Prostate gland (tissue), 2 donors: ENCODE measurements around the gene FOXR1. TPM values are rescaled to one million over a fixed set of nuclear protein-coding genes. Genes with fewer than 3 reads are reported as not detected.

Source experiments
- DNase-seq: peaks from one replicate; pipeline ENCODE4 v3.0.0-alpha.2; 2019; ENCODE audit warnings: low spot score
- H3K27ac ChIP-seq, 2 donors: fragments of 200-600 bp; sonication (generic); 2 replicates each; pipeline ENCODE4 v1.5.1; 2017 to 2019
- H3K27me3 ChIP-seq: fragments of 200-600 bp; sonication (generic); replicated peaks from 2 replicates; pipeline ENCODE4 v1.5.1; 2019; ENCODE audit not compliant: insufficient read depth
- H3K36me3 ChIP-seq, 2 donors: fragments of 200-600 bp; sonication (generic); 1 replicate in 1 of 2; 2 replicates in 1 of 2; pipeline versions ENCODE4 v1.5.1 to v1.8.1; 2017 to 2019
- H3K4me1 ChIP-seq: fragments of 200-600 bp; sonication (generic); replicated peaks from 2 replicates; pipeline ENCODE4 v1.5.1; 2019
- H3K4me3 ChIP-seq, 2 donors: fragments of 200-600 bp; sonication (generic); 2 replicates each; pipeline ENCODE4 v1.5.1; 2017 to 2019
- H3K9me3 ChIP-seq: fragments of 200-600 bp; sonication (generic); 2 replicates; pipeline ENCODE4 v1.5.1; 2017
- POLR2A ChIP-seq: fragments of 450-650 bp; IDR thresholded peaks from one replicate; pipeline ENCODE4 v1.6.1; 2016; ENCODE audit warnings: antibody characterized with exemption, mild to moderate bottlenecking
- POLR2AphosphoS5 ChIP-seq: sonication (generic); formaldehyde crosslinking; IDR thresholded peaks from one replicate; pipeline ENCODE4 v1.6.1; 2017; ENCODE audit warnings: antibody characterized with exemption
- WGBS: methylation state at CpG from one replicate; pipeline ENCODE4 v1.1.5; 2018; 5-methylcytosine and 5-hydroxymethylcytosine counted together
- intact Hi-C: fragments of 100-400 bp; cut with DNase I; formaldehyde crosslinking; loops from one replicate; pipeline ENCODE4 v1.14.2; 2022
- total RNA-seq, 2 donors: library from RNA; depleted of rRNA; stranded (reverse); fragments of >200 nt; gene quantifications; one replicate each; pipeline ENCODE4 v1.1.0, GENCODE V29; 2016
- TF ChIP-seq, protein P1 (sequence below), 4 experiments: fragments of 200-600 bp in 2 of 4; fragments of 450-650 bp in 2 of 4; sonication (generic) in 2 of 4; IDR thresholded peaks; 1 replicate in 3 of 4; 2 replicates in 1 of 4; pipeline ENCODE4 v1.5.1; 2016 to 2019; ENCODE audit warnings: antibody characterized with exemption in 4 of 4, mild to moderate bottlenecking in 2 of 4, moderate library complexity in 2 of 4

Gene FOXR1
- total RNA-seq, 2 donors from 2014 or later, result 1.8 TPM; not detected in 1

DNA sequence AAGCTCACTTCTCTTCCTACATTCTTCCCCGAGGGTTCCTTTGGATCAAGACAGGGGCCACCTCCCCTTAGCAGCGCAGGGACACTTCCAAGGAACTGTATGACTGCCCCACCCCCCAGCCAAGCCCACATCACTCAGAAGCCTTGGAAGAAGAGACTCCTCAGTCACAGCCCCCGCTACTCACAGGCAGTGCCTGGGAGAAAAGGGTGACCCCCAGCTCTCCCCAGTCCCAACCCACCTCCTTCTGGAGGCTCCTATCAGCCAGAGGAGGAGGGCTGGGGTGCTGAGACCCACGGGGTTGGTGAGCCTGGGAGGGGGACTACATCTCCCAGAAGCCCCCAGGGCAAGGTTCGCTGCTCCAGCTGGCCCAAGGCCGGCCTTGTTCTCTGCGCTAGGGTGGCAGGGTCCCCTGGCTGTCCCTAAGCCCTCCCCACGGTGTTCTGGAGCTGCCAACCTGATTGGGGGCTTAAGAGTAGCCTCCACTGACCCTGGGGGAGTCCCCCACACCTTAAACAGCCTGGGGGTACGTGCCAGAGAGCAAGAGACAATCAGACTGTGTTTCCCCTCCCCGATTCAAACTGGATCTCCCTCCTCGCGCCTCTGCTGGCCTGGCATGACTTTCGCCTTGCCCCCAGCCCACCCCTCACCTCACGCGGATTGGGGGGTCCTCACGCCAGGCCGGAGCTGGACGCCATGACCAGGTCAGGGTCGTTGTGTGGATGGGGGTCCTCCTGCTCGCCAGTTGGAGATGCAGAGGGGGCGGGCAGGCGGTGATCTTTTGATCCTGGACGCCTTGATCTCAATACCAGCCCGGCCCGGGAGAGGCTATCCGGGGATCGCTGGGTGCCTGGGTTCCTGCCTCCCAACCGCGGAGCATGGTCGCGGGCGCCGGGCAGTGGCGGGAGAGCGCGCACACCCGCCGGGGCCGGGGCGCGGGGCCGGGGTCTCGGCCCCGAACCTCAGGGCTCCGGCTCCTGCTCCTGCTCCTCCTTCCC lies 46.7 kb upstream of the FOXR1 start:
- H3K36me3 ChIP-seq, result no peaks in the 10 kb centered on the region
- peak overlapping the region; percentile 97 for H3K4me3 ChIP-seq
- WGBS, result under 1% methylated on average over 45 of the region's 45 CpGs
- intact Hi-C loops, result loop anchor here (1.0 kb wide), 1 partner anchor 15 kb away; no protein-coding TSS in a partner anchor
- H3K4me1 ChIP-seq, result peaks cover 40% of the 10 kb centered on the region
- DNase-seq, result no peak
- no peaks in the 10 kb centered on the region for H3K27me3 ChIP-seq
- TF ChIP-seq, protein P1, sequence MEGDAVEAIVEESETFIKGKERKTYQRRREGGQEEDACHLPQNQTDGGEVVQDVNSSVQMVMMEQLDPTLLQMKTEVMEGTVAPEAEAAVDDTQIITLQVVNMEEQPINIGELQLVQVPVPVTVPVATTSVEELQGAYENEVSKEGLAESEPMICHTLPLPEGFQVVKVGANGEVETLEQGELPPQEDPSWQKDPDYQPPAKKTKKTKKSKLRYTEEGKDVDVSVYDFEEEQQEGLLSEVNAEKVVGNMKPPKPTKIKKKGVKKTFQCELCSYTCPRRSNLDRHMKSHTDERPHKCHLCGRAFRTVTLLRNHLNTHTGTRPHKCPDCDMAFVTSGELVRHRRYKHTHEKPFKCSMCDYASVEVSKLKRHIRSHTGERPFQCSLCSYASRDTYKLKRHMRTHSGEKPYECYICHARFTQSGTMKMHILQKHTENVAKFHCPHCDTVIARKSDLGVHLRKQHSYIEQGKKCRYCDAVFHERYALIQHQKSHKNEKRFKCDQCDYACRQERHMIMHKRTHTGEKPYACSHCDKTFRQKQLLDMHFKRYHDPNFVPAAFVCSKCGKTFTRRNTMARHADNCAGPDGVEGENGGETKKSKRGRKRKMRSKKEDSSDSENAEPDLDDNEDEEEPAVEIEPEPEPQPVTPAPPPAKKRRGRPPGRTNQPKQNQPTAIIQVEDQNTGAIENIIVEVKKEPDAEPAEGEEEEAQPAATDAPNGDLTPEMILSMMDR (IDR thresholded peaks at IDR 0.05), result no peak
- TF ChIP-seq POLR2AphosphoS5 (peak; percentile 37), POLR2A (peak; percentile 50)
- no peaks in the 10 kb centered on the region for H3K9me3 ChIP-seq
- peak overlapping the region; percentile 92 to 97 for H3K27ac ChIP-seq

DNA sequence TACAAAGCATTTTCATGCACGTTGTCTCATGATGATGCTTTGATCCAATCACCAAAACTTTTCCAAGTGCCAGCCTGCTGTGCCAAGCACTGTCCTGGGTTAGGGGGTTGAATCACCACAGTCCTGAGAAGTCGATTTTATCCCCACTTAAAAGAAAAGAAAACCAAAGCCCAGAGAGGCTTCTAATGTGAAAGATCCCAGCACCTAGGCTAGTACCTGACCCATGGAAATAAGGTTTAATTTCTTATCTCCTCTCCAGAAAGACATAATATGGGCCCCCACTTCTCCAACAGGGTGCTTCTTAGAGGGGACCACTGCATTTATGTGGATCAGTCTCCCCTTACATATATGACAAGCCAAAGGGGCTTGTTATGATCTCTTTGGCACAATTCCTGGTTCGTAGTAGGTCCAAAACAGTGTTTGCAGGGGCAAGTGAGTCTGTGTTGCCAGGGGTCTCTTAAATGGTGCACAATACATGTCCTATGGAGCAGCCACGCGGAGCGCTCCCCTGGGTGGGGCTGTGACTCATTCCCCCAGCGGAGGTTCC lies 43.9 kb upstream of the FOXR1 start:
- Histone ChIP-seq H3K4me1 (peaks cover 19% of the 10 kb centered on the region), H3K27ac (peak overlapping the region; percentile 100), H3K27me3 (no peaks in the 10 kb centered on the region), H3K4me3 (no peak overlapping the region), H3K9me3 (no peaks in the 10 kb centered on the region), H3K36me3 (no peaks in the 10 kb centered on the region)
- DNase-seq, result no peak
- TF ChIP-seq, protein P1 (IDR thresholded peaks at IDR 0.05), result no peak
- no peak for TF ChIP-seq POLR2A
- no peak for TF ChIP-seq POLR2AphosphoS5
- WGBS, result 4% methylated on average over 7 of the region's 7 CpGs
- intact Hi-C loops, result no loop called here

DNA sequence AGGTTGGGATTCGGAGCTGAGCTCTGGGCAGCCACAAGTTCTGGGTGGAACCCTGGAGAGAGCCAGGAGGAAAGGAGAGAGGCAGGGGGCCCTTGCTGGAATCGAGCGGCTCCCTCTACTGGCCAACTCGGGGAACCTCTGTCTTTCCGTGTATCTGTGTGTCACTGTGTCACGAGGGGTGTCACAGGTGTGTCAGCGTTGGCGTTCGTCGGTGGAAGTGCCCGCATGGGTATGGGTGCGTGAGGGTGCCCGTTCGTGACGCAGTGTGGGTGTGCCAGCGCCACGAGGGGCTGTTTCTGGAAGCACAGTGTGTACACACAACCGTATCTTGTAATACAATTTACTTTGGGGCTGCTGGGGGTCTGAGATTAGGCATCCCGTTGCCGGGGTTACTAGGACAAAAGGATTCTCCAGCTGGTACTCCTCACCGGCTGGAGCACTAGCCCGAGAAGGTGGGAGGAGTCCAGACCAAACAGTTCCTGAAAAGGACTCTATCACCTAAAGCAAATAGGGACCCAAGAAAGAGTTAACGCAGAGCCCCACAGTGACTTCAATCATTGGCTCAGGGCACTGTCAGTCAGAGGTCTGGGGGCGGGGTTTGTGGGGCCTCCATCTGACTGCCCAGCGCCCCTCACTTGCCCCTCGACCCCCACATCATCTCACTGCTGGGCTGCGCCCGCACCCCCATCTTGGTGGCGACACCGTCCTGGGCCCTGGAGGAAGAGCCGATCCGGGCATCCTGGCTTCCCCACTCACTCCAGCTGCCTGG lies 43.3 kb upstream of the FOXR1 start:
- H3K9me3 ChIP-seq, result no peaks in the 10 kb centered on the region
- H3K27me3 ChIP-seq, result no peaks in the 10 kb centered on the region
- WGBS, result under 1% methylated on average over 31 of the region's 32 CpGs
- H3K36me3 ChIP-seq, result no peaks in the 10 kb centered on the region
- H3K4me1 ChIP-seq, result peaks cover 14% of the 10 kb centered on the region
- peak overlapping the region; percentile 67 to 77 for H3K4me3 ChIP-seq
- intact Hi-C loops, result no loop called here
- TF ChIP-seq POLR2A (peak; percentile 58), POLR2AphosphoS5 (peak; percentile 92)
- TF ChIP-seq, protein P1 (IDR thresholded peaks at IDR 0.05), result peak; percentile 95 to 100 (median 98)
- peak; percentile 96 for DNase-seq
- peak overlapping the region; percentile 100 for H3K27ac ChIP-seq

DNA sequence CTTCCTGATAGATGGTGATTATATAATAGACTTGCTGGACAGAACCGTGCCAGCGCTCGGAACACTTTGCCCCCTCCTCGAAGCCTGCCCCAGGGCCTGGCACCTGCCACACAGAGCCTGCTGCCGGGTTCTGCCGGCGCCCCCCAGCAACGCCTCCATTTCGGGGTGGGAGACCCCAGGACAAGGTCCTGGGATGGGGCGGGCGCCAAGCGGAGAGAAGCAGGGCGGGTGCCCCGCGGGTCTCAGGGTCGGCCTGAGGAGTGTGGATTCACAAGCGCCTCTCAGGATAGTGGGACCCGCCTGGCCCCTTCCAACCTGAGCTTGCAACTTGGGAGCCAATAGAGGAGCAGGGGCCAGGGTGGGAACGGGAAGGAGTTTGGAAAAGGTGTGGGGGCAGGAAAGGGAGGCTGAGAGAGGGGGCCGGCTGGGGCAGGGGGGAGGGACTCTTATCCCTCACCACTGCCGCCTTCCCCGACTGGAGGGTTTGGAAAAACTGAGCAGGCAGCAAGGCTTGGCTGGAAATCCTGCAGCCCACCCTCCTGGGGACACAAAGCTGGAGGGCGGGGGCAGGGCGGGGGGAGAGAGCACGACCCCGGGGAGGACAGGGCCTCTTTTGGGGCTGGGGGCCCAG lies 42.6 kb upstream of the FOXR1 start:
- H3K36me3 ChIP-seq, result no peaks in the 10 kb centered on the region
- TF ChIP-seq POLR2AphosphoS5 (no peak), POLR2A (peak; percentile 39)
- TF ChIP-seq, protein P1 (IDR thresholded peaks at IDR 0.05), result peak in 1 of 4 experiments; percentile 2
- H3K4me1 ChIP-seq, result peaks cover 7% of the 10 kb centered on the region
- H3K9me3 ChIP-seq, result no peaks in the 10 kb centered on the region
- intact Hi-C loops, result no loop called here
- H3K27ac ChIP-seq, result peak overlapping the region; percentile 100
- WGBS, result 0% methylated on average over 14 of the region's 26 CpGs
- H3K27me3 ChIP-seq, result no peaks in the 10 kb centered on the region
- DNase-seq, result peak; percentile 58
- H3K4me3 ChIP-seq, result peak overlapping the region; percentile 67 to 77
